Measurements from ENCODE around the gene ADRA2A.
A peak's percentile ranks its signal among the peaks of the same experiment; 100 is the strongest.

Gene ADRA2A

GRCh38 chr10:111076682-111077478 lies at the start of gene ADRA2A:
Gene ADRA2A (plus strand): TSS chr10:111077029. CDS start chr10:111077997, 968 bp downstream.
- H3K27ac Mint-ChIP-seq: no peak within 1 kb of the TSS

GRCh38 chr10:111030042-111030750 lies 46.6 kb upstream of the ADRA2A start:
- Mint-ChIP-seq H3K27me3 (no peaks in the 10 kb centered on the region), H3K4me1 (no peaks in the 10 kb centered on the region), H3K4me3 (no peak overlapping the region), H3K9me3 (peaks cover 37% of the 10 kb centered on the region), H3K36me3 (peaks cover 74% of the 10 kb centered on the region), H3K27ac (no peak overlapping the region)
- peak; percentile 41 for ATAC-seq

More at GRCh38 chr10:111076682-111077478, at the start of gene ADRA2A:
- Mint-ChIP-seq H3K9me3 (peaks cover 2% of the 10 kb centered on the region), H3K27me3 (peaks cover 84% of the 10 kb centered on the region), H3K4me3 (peak within 1 kb of the TSS; percentile 70), H3K4me1 (peaks cover 23% of the 10 kb centered on the region), H3K36me3 (no peaks in the 10 kb centered on the region)
- peak; percentile 52 for ATAC-seq

- H3K4me1 Mint-ChIP-seq: no peaks in the 10 kb centered on the region
These were observed 42.1 kb upstream of the ADRA2A start for GRCh38 chr10:111034598-111035310.

GRCh38 chr10:111035542-111035941 lies 41.3 kb upstream of the ADRA2A start:
- no peak for ATAC-seq
- H3K36me3 Mint-ChIP-seq: peaks cover 40% of the 10 kb centered on the region
- no peaks in the 10 kb centered on the region for H3K4me1 Mint-ChIP-seq
- peaks cover 21% of the 10 kb centered on the region for H3K9me3 Mint-ChIP-seq
- H3K27ac Mint-ChIP-seq: no peak overlapping the region
- H3K4me3 Mint-ChIP-seq: no peak overlapping the region
- H3K27me3 Mint-ChIP-seq: peaks cover 10% of the 10 kb centered on the region

More at GRCh38 chr10:111034598-111035310, 42.1 kb upstream of the ADRA2A start:
- no peak overlapping the region for H3K27ac Mint-ChIP-seq
- peaks cover 7% of the 10 kb centered on the region for H3K27me3 Mint-ChIP-seq
- peaks cover 44% of the 10 kb centered on the region for H3K36me3 Mint-ChIP-seq
- no peak overlapping the region for H3K4me3 Mint-ChIP-seq
- no peak for ATAC-seq
- H3K9me3 Mint-ChIP-seq: peaks cover 25% of the 10 kb centered on the region

- H3K36me3 Mint-ChIP-seq: peaks cover 22% of the 10 kb centered on the region
- peaks cover 23% of the 10 kb centered on the region for H3K27me3 Mint-ChIP-seq
- H3K4me3 Mint-ChIP-seq: no peak overlapping the region
- H3K9me3 Mint-ChIP-seq: peaks cover 28% of the 10 kb centered on the region
- no peak for ATAC-seq
- H3K27ac Mint-ChIP-seq: no peak overlapping the region
- no peaks in the 10 kb centered on the region for H3K4me1 Mint-ChIP-seq
These were observed 39.0 kb upstream of the ADRA2A start for GRCh38 chr10:111037858-111038257.

- Mint-ChIP-seq H3K27me3 (peaks cover 30% of the 10 kb centered on the region), H3K4me1 (no peaks in the 10 kb centered on the region), H3K27ac (no peak overlapping the region), H3K4me3 (no peak overlapping the region), H3K36me3 (peaks cover 11% of the 10 kb centered on the region), H3K9me3 (peaks cover 30% of the 10 kb centered on the region)
- ATAC-seq: no peak
These were observed 37.3 kb upstream of the ADRA2A start for GRCh38 chr10:111039522-111039921.

GRCh38 chr10:111057006-111057405 lies 19.8 kb upstream of the ADRA2A start:
- Mint-ChIP-seq H3K27ac (no peak overlapping the region), H3K9me3 (peaks cover 19% of the 10 kb centered on the region), H3K36me3 (peaks cover 5% of the 10 kb centered on the region), H3K4me3 (no peak overlapping the region), H3K27me3 (peaks cover 44% of the 10 kb centered on the region), H3K4me1 (no peaks in the 10 kb centered on the region)
- no peak for ATAC-seq

- H3K4me1 Mint-ChIP-seq: no peaks in the 10 kb centered on the region
- H3K36me3 Mint-ChIP-seq: peaks cover 5% of the 10 kb centered on the region
- ATAC-seq: no peak
- H3K9me3 Mint-ChIP-seq: peaks cover 10% of the 10 kb centered on the region
- H3K4me3 Mint-ChIP-seq: no peak overlapping the region
- H3K27me3 Mint-ChIP-seq: peaks cover 56% of the 10 kb centered on the region
- no peak overlapping the region for H3K27ac Mint-ChIP-seq
These were observed 13.4 kb upstream of the ADRA2A start for GRCh38 chr10:111063471-111063870.

GRCh38 chr10:111072232-111072631 lies 4.6 kb upstream of the ADRA2A start:
- no peak overlapping the region for H3K4me3 Mint-ChIP-seq
- peaks cover 2% of the 10 kb centered on the region for H3K9me3 Mint-ChIP-seq
- peaks cover 53% of the 10 kb centered on the region for H3K27me3 Mint-ChIP-seq
- no peak overlapping the region for H3K27ac Mint-ChIP-seq
- ATAC-seq: no peak
- H3K4me1 Mint-ChIP-seq: peaks cover 18% of the 10 kb centered on the region
- no peaks in the 10 kb centered on the region for H3K36me3 Mint-ChIP-seq

GRCh38 chr10:111075577-111076185 lies 1.1 kb upstream of the ADRA2A start:
- peaks cover 23% of the 10 kb centered on the region for H3K4me1 Mint-ChIP-seq
- no peak overlapping the region for H3K27ac Mint-ChIP-seq
- H3K4me3 Mint-ChIP-seq: peak overlapping the region; percentile 70
- H3K27me3 Mint-ChIP-seq: peaks cover 84% of the 10 kb centered on the region
- H3K9me3 Mint-ChIP-seq: peaks cover 2% of the 10 kb centered on the region
- H3K36me3 Mint-ChIP-seq: no peaks in the 10 kb centered on the region
- no peak for ATAC-seq

GRCh38 chr10:111076191-111076681 lies 593 bp upstream of the ADRA2A start:
- peak overlapping the region; percentile 70 for H3K4me3 Mint-ChIP-seq
- no peaks in the 10 kb centered on the region for H3K36me3 Mint-ChIP-seq
- H3K27me3 Mint-ChIP-seq: peaks cover 83% of the 10 kb centered on the region
- peaks cover 2% of the 10 kb centered on the region for H3K9me3 Mint-ChIP-seq
- H3K27ac Mint-ChIP-seq: no peak overlapping the region
- ATAC-seq: peak; percentile 67
- H3K4me1 Mint-ChIP-seq: peaks cover 23% of the 10 kb centered on the region

GRCh38 chr10:111077479-111077784 lies 603 bp downstream of the ADRA2A start:
- ATAC-seq: no peak
- peaks cover 85% of the 10 kb centered on the region for H3K27me3 Mint-ChIP-seq
- no peaks in the 10 kb centered on the region for H3K36me3 Mint-ChIP-seq
- H3K4me3 Mint-ChIP-seq: peak overlapping the region; percentile 70
- peaks cover 23% of the 10 kb centered on the region for H3K4me1 Mint-ChIP-seq
- no peak overlapping the region for H3K27ac Mint-ChIP-seq
- peaks cover 2% of the 10 kb centered on the region for H3K9me3 Mint-ChIP-seq

GRCh38 chr10:111077785-111078504 lies 1.1 kb downstream of the ADRA2A start:
- Mint-ChIP-seq H3K9me3 (peaks cover 2% of the 10 kb centered on the region), H3K4me3 (peak overlapping the region; percentile 70), H3K27me3 (peaks cover 83% of the 10 kb centered on the region), H3K27ac (no peak overlapping the region), H3K36me3 (no peaks in the 10 kb centered on the region), H3K4me1 (peaks cover 23% of the 10 kb centered on the region)
- no peak for ATAC-seq

- Mint-ChIP-seq H3K27me3 (peaks cover 76% of the 10 kb centered on the region), H3K9me3 (peaks cover 2% of the 10 kb centered on the region), H3K4me3 (no peak overlapping the region), H3K27ac (no peak overlapping the region), H3K36me3 (no peaks in the 10 kb centered on the region), H3K4me1 (peaks cover 23% of the 10 kb centered on the region)
- ATAC-seq: no peak
These were observed 1.8 kb downstream of the ADRA2A start for GRCh38 chr10:111078505-111079185.
